ENCODE measurements around the gene SLC25A21.

Gene SLC25A21

DNA sequence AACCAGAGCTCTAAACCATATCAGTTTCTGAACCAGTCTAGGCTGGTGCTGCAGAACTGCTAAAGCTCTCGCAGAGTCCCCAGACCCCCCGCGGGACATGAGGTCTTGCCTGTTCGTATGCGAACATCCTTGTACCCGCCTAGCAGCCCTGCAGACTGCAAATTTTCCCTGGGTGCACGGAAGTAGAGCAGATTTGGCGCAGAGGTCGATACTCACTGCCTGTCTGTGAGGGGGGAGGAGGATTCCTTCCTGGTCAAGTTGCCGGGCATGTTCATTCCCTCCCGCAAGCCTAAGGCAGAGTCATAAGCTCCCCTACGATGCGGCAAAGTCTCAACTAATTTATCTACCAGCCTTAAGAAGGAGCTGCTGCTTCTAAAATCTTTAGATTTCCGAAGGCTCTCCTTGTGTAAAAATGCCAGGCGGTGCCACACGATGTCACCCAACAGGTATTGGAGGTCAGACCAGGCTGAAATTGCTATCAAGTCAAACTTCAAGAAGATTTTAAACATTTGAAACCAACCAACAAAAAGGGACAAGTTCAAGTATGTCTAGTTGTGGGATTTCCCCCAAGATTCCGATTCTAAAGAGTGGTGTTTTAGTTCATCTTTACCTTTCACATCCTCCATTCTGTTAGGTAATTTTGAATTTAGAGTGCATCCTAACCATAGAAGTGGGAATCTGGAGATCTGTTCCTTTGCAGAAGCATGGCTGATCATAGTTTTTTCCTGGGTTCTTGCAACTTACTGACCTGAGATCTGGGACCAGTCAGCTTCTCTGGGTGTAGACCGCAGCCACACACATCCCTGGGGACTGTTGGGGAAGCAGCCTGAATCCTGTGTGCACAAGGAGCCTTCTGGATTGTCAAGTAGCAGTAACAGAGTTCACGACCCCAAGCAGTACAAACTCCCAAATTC, 512.3 kb downstream of the SLC25A21 start:
- no peak overlapping the region for H3K4me3 ChIP-seq (ENCODE audit: low read length)
- DNase-seq, result no peak
- peaks cover 2% of the 10 kb centered on the region for H3K4me1 ChIP-seq (ENCODE audit: control insufficient read depth, low read depth, low read length)
- no peak overlapping the region for H3K27ac ChIP-seq (ENCODE audit: low read depth, low read length)
- H3K4ac ChIP-seq (ENCODE audit: low read depth, low read length), result no peak overlapping the region
- H4K8ac ChIP-seq (ENCODE audit: low read depth, low read length), result no peak overlapping the region
- H4K5ac ChIP-seq (ENCODE audit: low read length), result no peak overlapping the region
- peaks cover 76% of the 10 kb centered on the region for H3K27me3 ChIP-seq (ENCODE audit: insufficient read depth, low read length, poor library complexity)
- H2BK15ac ChIP-seq (replicated peaks; ENCODE audit: low read depth), result no peak overlapping the region
- no peak overlapping the region for H2BK5ac ChIP-seq (ENCODE audit: low read length)
- no peak overlapping the region for H3K4me2 ChIP-seq (ENCODE audit: low read length)
- H3K23ac ChIP-seq (ENCODE audit: low read length), result no peak overlapping the region
- no peak overlapping the region for H3K9ac ChIP-seq (ENCODE audit: low read length)
- no CpG with 5 or more reads among the region's 19 CpGs for WGBS (ENCODE audit: extremely low coverage, insufficient coverage, low lambda C conversion rate)
- H2AK5ac ChIP-seq (ENCODE audit: low read length), result no peak overlapping the region
- H3K56ac ChIP-seq (ENCODE audit: low read length), result no peak overlapping the region
- no peak overlapping the region for H2BK120ac ChIP-seq (ENCODE audit: low read depth, low read length)
- H3K79me2 ChIP-seq (ENCODE audit: control insufficient read depth, insufficient read depth, low read length), result no peaks in the 10 kb centered on the region
- no peaks in the 10 kb centered on the region for H3K79me1 ChIP-seq (ENCODE audit: low read length)
- no peak overlapping the region for H3K18ac ChIP-seq (ENCODE audit: low read length)
- no peaks in the 10 kb centered on the region for H3K36me3 ChIP-seq (ENCODE audit: control insufficient read depth, insufficient read depth, low read length)

DNA sequence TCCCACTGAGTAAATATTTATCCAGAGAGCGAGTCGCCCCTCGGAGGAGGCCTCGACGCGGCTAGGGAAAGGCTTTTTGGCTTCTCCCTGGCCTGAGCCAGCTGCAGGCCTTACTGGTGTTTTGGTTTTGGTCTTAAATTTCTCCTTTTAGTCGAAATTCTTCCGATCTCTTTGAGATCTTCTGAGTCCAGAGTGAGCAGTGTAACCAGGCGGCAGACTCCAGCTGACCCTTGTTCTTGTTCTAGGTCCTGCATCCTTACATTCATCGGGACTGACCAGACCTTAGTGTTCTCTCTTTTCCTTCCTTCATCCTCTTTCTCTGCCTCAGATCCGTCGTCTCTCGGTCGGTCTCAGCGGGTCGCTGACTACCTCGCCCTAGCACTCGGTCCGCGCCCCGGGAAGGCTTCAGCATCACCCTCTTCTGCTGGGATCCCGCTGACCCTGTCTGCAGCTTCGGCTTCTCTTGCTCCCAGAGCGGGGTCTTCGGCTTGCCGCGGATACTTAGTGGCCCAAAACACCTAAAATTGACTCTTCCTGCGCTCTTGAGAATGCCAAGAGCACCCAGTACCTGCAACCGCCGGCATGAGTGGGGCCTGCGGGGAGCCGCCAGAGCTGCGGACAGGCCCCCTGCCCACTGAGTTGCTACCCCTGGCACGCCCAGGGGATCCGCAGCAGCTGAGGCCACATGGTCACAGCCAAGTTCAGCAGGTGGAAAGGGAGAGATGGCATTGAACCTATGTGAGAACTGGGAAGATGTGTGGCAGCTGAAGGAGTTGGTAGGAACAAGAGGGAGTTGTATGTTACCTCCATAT, 513.2 kb downstream of the SLC25A21 start:
- no peak overlapping the region for H2BK5ac ChIP-seq (ENCODE audit: low read length)
- no peak overlapping the region for H2BK15ac ChIP-seq (replicated peaks; ENCODE audit: low read depth)
- H3K27ac ChIP-seq (ENCODE audit: low read depth, low read length), result no peak overlapping the region
- no peak overlapping the region for H3K56ac ChIP-seq (ENCODE audit: low read length)
- no peak for DNase-seq
- no CpG with 5 or more reads among the region's 35 CpGs for WGBS (ENCODE audit: extremely low coverage, insufficient coverage, low lambda C conversion rate)
- H3K9ac ChIP-seq (ENCODE audit: low read length), result no peak overlapping the region
- no peaks in the 10 kb centered on the region for H3K79me2 ChIP-seq (ENCODE audit: control insufficient read depth, insufficient read depth, low read length)
- H3K36me3 ChIP-seq (ENCODE audit: control insufficient read depth, insufficient read depth, low read length), result no peaks in the 10 kb centered on the region
- no peak overlapping the region for H3K4me3 ChIP-seq (ENCODE audit: low read length)
- H3K79me1 ChIP-seq (ENCODE audit: low read length), result no peaks in the 10 kb centered on the region
- no peak overlapping the region for H3K4ac ChIP-seq (ENCODE audit: low read depth, low read length)
- H2AK5ac ChIP-seq (ENCODE audit: low read length), result no peak overlapping the region
- H4K8ac ChIP-seq (ENCODE audit: low read depth, low read length), result no peak overlapping the region
- peaks cover 79% of the 10 kb centered on the region for H3K27me3 ChIP-seq (ENCODE audit: insufficient read depth, low read length, poor library complexity)
- no peak overlapping the region for H3K18ac ChIP-seq (ENCODE audit: low read length)
- H2BK120ac ChIP-seq (ENCODE audit: low read depth, low read length), result no peak overlapping the region
- H4K5ac ChIP-seq (ENCODE audit: low read length), result no peak overlapping the region
- no peak overlapping the region for H3K23ac ChIP-seq (ENCODE audit: low read length)
- no peak overlapping the region for H3K4me2 ChIP-seq (ENCODE audit: low read length)
- peaks cover 2% of the 10 kb centered on the region for H3K4me1 ChIP-seq (ENCODE audit: control insufficient read depth, low read depth, low read length)

DNA sequence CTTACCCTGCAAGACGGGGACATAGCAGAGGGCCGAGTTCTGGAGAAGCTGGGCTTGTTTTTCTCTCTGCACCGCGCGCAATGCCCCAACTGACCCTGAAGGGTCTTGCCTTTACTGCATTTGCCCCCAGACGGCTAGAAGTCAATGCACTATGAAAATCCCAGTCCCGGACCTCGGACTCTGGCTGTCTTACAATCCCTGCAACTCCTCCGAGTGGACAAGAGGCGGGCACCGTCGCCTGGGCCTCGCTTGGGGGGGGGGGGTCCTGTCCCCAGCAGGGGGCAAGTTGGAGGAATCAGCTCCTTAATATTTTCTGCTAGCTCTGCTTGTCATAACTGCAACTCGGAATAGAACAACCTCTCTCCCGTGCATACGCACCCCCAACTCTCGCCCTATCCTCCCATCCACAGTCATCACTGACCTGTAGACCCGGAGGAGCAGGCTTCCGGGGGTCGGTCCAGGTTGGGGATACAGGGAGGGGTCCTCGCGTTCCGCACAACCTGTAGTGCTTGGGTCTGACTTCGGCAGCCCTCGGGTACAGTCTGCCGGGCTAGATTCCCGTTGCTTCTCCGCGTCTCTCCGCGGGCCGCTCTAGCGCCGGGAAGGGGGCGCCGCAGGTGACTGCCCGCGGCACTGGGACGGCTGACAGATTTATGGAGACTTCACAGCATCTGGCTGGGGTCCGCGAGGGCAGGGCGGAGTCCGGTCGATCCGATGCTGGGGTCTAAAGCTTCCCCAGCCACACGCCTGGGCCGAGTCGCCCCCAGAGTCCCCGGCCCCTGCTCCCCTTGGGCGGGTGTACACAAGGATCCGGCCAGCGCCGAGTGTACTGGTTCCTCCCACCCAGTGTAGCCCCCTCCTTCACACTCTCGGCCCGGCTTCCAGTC, 514.0 kb downstream of the SLC25A21 start:
- Histone ChIP-seq H3K79me2 (ENCODE audit: control insufficient read depth, insufficient read depth, low read length) (no peaks in the 10 kb centered on the region), H3K4ac (ENCODE audit: low read depth, low read length) (no peak overlapping the region), H4K8ac (ENCODE audit: low read depth, low read length) (no peak overlapping the region), H3K23ac (ENCODE audit: low read length) (no peak overlapping the region), H3K36me3 (ENCODE audit: control insufficient read depth, insufficient read depth, low read length) (no peaks in the 10 kb centered on the region), H3K27ac (ENCODE audit: low read depth, low read length) (no peak overlapping the region), H3K4me2 (ENCODE audit: low read length) (no peak overlapping the region), H3K27me3 (ENCODE audit: insufficient read depth, low read length, poor library complexity) (peaks cover 79% of the 10 kb centered on the region), H3K79me1 (ENCODE audit: low read length) (no peaks in the 10 kb centered on the region), H3K56ac (ENCODE audit: low read length) (no peak overlapping the region), H4K5ac (ENCODE audit: low read length) (no peak overlapping the region), H3K4me3 (ENCODE audit: low read length) (no peak overlapping the region), H3K18ac (ENCODE audit: low read length) (no peak overlapping the region), H2BK120ac (ENCODE audit: low read depth, low read length) (no peak overlapping the region), H3K4me1 (ENCODE audit: control insufficient read depth, low read depth, low read length) (peaks cover 2% of the 10 kb centered on the region), H2AK5ac (ENCODE audit: low read length) (no peak overlapping the region), H3K9ac (ENCODE audit: low read length) (no peak overlapping the region), H2BK5ac (ENCODE audit: low read length) (no peak overlapping the region), H2BK15ac (replicated peaks; ENCODE audit: low read depth) (no peak overlapping the region)
- no CpG with 5 or more reads among the region's 55 CpGs for WGBS (ENCODE audit: extremely low coverage, insufficient coverage, low lambda C conversion rate)
- no peak for DNase-seq

DNA sequence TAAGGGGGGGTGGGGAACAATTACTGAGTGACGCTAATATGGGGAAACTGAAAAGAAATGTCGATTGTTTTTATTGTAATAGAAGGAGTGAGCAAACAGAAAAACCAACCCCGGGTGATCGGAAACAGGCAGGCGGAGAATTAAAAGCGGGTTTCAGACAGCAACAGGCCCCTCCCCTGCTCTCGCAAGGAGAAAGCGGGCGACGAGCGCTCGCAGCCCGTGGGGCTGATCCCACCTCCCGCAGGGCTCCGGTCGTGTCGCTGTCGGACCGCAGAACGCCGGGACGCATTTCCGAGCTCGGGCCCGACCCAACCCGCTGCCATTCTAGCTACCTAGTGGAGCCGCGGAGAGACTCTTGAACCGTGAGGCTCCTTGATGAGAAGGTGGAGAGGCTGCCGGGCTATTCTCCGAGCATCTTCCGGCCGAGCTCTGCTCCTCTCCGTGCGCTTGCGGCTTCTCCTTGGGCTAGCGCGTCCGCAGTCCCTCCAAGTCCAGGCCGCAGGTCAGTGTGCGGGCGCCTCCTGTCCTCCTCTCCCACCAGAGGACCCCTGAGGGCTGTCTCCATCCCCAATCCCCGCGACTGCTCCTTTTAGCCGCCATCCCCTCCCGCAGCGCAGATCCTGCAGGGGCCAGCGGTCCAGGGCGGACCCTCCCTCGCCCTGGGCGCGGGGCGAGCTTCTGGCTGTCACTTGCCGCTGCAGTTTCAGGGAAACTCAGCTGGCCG, 514.8 kb downstream of the SLC25A21 start:
- H3K27ac ChIP-seq (ENCODE audit: low read depth, low read length), result no peak overlapping the region
- H3K23ac ChIP-seq (ENCODE audit: low read length), result no peak overlapping the region
- WGBS (ENCODE audit: extremely low coverage, insufficient coverage, low lambda C conversion rate), result no CpG with 5 or more reads among the region's 55 CpGs
- no peak overlapping the region for H2BK120ac ChIP-seq (ENCODE audit: low read depth, low read length)
- no peak overlapping the region for H2BK15ac ChIP-seq (replicated peaks; ENCODE audit: low read depth)
- H3K4me2 ChIP-seq (ENCODE audit: low read length), result peak overlapping the region; percentile 16
- no peak overlapping the region for H3K56ac ChIP-seq (ENCODE audit: low read length)
- no peak overlapping the region for H3K4me3 ChIP-seq (ENCODE audit: low read length)
- peaks cover 80% of the 10 kb centered on the region for H3K27me3 ChIP-seq (ENCODE audit: insufficient read depth, low read length, poor library complexity)
- H3K79me1 ChIP-seq (ENCODE audit: low read length), result no peaks in the 10 kb centered on the region
- no peaks in the 10 kb centered on the region for H3K36me3 ChIP-seq (ENCODE audit: control insufficient read depth, insufficient read depth, low read length)
- H3K4ac ChIP-seq (ENCODE audit: low read depth, low read length), result no peak overlapping the region
- no peaks in the 10 kb centered on the region for H3K79me2 ChIP-seq (ENCODE audit: control insufficient read depth, insufficient read depth, low read length)
- H4K8ac ChIP-seq (ENCODE audit: low read depth, low read length), result no peak overlapping the region
- H2AK5ac ChIP-seq (ENCODE audit: low read length), result no peak overlapping the region
- DNase-seq, result peak; percentile 60
- H3K9ac ChIP-seq (ENCODE audit: low read length), result no peak overlapping the region
- no peak overlapping the region for H4K5ac ChIP-seq (ENCODE audit: low read length)
- H3K4me1 ChIP-seq (ENCODE audit: control insufficient read depth, low read depth, low read length), result no peaks in the 10 kb centered on the region
- no peak overlapping the region for H3K18ac ChIP-seq (ENCODE audit: low read length)
- H2BK5ac ChIP-seq (ENCODE audit: low read length), result no peak overlapping the region

DNA sequence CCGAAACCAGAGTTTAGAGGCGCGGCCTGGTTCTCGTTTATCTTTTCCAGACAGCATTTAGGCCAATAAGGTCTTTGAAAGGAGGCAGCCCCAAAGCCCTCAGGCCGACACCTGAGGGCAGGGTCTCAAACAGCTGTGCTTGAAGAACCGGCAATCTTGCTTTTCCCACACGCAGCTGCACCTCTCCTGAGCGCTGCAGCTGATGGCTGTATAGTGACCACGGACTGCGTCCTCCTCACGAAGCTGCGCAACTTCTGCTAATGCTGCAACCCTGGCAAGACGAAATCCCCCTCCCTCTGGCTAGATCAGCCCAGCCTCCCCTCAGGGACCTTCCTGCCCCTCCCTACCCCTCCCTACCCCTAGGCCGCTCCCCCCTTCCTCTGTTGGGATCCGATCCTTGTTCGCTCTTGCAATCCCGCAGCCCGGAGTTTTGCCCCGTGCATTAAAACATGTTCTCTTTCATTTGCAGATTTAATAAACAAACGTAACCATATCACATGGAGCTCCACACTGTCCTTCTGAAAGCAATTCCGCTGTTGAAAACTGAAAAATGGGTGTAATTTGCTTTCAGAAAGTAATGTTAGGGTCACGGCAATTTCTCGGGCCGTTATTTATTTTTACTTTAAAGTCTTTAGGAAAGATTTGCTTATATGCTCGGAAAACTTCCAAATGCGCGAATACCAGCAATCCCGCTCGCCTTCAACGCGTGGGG, 515.6 kb downstream of the SLC25A21 start:
- Histone ChIP-seq H3K9ac (ENCODE audit: low read length) (no peak overlapping the region), H3K18ac (ENCODE audit: low read length) (no peak overlapping the region), H3K4me3 (ENCODE audit: low read length) (no peak overlapping the region), H2BK15ac (replicated peaks; ENCODE audit: low read depth) (no peak overlapping the region), H3K27me3 (ENCODE audit: insufficient read depth, low read length, poor library complexity) (peaks cover 82% of the 10 kb centered on the region), H3K36me3 (ENCODE audit: control insufficient read depth, insufficient read depth, low read length) (no peaks in the 10 kb centered on the region), H2BK5ac (ENCODE audit: low read length) (no peak overlapping the region), H2BK120ac (ENCODE audit: low read depth, low read length) (no peak overlapping the region), H3K79me2 (ENCODE audit: control insufficient read depth, insufficient read depth, low read length) (no peaks in the 10 kb centered on the region), H4K5ac (ENCODE audit: low read length) (no peak overlapping the region), H3K79me1 (ENCODE audit: low read length) (no peaks in the 10 kb centered on the region), H3K4me1 (ENCODE audit: control insufficient read depth, low read depth, low read length) (no peaks in the 10 kb centered on the region), H3K23ac (ENCODE audit: low read length) (no peak overlapping the region), H2AK5ac (ENCODE audit: low read length) (no peak overlapping the region), H3K4ac (ENCODE audit: low read depth, low read length) (no peak overlapping the region), H3K4me2 (ENCODE audit: low read length) (no peak overlapping the region), H3K56ac (ENCODE audit: low read length) (peak overlapping the region; percentile 15), H4K8ac (ENCODE audit: low read depth, low read length) (no peak overlapping the region), H3K27ac (ENCODE audit: low read depth, low read length) (no peak overlapping the region)
- no CpG with 5 or more reads among the region's 31 CpGs for WGBS (ENCODE audit: extremely low coverage, insufficient coverage, low lambda C conversion rate)
- DNase-seq, result peak; percentile 32
